ENCODE results near the gene CEP63. TPM values are rescaled to one million over a fixed set of nuclear protein-coding genes. Genes with fewer than 3 reads are reported as not detected.

The CEP63 gene
- polyA plus RNA-seq, 1 donor from 2014 or later: 14.1 TPM

DNA sequence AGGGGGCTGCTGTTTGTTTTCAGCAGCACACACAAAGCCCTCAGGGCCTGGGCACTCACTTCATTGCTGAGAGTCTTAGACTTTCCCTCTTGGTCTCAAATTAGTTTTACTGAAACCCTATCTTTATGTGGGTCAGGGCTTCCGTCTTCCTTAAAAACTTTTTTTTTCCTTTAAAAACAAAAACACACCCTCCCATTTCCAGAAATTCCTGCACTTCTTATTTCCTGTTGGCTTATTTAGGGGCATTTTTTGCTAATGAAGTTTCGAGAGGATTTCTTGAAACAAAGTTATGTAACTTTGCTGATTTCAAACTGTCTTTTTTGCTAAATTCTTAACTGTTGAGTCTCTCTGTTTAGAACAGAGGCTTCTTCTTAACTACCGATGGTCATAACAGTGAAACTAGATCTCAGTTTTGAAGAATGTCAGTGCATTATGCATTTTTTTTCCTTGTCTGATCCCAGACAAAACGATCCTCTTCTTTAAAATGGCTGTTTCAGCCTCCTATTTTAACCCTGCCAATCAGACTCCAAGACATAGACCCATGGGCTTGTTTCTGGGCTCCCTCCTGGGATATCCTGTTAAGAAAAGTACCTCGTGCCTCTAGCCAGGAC, 23.4 kb upstream of the CEP63 start:
- no peak overlapping the region for H2AFZ ChIP-seq (ENCODE audit: low read depth, low read length)
- H3K36me3 ChIP-seq (ENCODE audit: insufficient read depth, low read length): no peaks in the 10 kb centered on the region
- H3F3A ChIP-seq (ENCODE audit: insufficient read depth, low read length, poor library complexity, severe bottlenecking): no peaks in the 10 kb centered on the region
- no peaks in the 10 kb centered on the region for H3K9me2 ChIP-seq (ENCODE audit: insufficient read depth, low read length)
- no peaks in the 10 kb centered on the region for H3K27me3 ChIP-seq (ENCODE audit: insufficient read depth, low read depth, low read length)
- no peaks in the 10 kb centered on the region for H4K20me1 ChIP-seq (ENCODE audit: insufficient read depth)
- no peaks in the 10 kb centered on the region for H3K9me3 ChIP-seq (ENCODE audit: low read length)
- H3K4me2 ChIP-seq (ENCODE audit: low read length): no peak overlapping the region
- no peak overlapping the region for H3K9ac ChIP-seq (ENCODE audit: low read length)
- TF ChIP-seq TAF1 (IDR thresholded peaks at IDR 0.05; ENCODE audit: low read depth) (no peak), RAD21 (conservative IDR thresholded peaks at IDR 0.05) (no peak), SMC3 (conservative IDR thresholded peaks at IDR 0.05; ENCODE audit: poor library complexity) (no peak), POLR2AphosphoS5 (IDR thresholded peaks at IDR 0.05) (no peak), EZH2 (IDR thresholded peaks at IDR 0.05; ENCODE audit: borderline replicate concordance, insufficient read depth, low read length, poor library complexity, severe bottlenecking) (no peak), MXI1 (conservative IDR thresholded peaks at IDR 0.05; ENCODE audit: poor library complexity, severe bottlenecking) (no peak), EP300 (conservative IDR thresholded peaks at IDR 0.05; ENCODE audit: poor library complexity, severe bottlenecking) (no peak)
- TF ChIP-seq, protein P1, sequence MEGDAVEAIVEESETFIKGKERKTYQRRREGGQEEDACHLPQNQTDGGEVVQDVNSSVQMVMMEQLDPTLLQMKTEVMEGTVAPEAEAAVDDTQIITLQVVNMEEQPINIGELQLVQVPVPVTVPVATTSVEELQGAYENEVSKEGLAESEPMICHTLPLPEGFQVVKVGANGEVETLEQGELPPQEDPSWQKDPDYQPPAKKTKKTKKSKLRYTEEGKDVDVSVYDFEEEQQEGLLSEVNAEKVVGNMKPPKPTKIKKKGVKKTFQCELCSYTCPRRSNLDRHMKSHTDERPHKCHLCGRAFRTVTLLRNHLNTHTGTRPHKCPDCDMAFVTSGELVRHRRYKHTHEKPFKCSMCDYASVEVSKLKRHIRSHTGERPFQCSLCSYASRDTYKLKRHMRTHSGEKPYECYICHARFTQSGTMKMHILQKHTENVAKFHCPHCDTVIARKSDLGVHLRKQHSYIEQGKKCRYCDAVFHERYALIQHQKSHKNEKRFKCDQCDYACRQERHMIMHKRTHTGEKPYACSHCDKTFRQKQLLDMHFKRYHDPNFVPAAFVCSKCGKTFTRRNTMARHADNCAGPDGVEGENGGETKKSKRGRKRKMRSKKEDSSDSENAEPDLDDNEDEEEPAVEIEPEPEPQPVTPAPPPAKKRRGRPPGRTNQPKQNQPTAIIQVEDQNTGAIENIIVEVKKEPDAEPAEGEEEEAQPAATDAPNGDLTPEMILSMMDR (IDR thresholded peaks at IDR 0.05; ENCODE audit: poor library complexity, severe bottlenecking): no peak
- TF ChIP-seq, protein P2, sequence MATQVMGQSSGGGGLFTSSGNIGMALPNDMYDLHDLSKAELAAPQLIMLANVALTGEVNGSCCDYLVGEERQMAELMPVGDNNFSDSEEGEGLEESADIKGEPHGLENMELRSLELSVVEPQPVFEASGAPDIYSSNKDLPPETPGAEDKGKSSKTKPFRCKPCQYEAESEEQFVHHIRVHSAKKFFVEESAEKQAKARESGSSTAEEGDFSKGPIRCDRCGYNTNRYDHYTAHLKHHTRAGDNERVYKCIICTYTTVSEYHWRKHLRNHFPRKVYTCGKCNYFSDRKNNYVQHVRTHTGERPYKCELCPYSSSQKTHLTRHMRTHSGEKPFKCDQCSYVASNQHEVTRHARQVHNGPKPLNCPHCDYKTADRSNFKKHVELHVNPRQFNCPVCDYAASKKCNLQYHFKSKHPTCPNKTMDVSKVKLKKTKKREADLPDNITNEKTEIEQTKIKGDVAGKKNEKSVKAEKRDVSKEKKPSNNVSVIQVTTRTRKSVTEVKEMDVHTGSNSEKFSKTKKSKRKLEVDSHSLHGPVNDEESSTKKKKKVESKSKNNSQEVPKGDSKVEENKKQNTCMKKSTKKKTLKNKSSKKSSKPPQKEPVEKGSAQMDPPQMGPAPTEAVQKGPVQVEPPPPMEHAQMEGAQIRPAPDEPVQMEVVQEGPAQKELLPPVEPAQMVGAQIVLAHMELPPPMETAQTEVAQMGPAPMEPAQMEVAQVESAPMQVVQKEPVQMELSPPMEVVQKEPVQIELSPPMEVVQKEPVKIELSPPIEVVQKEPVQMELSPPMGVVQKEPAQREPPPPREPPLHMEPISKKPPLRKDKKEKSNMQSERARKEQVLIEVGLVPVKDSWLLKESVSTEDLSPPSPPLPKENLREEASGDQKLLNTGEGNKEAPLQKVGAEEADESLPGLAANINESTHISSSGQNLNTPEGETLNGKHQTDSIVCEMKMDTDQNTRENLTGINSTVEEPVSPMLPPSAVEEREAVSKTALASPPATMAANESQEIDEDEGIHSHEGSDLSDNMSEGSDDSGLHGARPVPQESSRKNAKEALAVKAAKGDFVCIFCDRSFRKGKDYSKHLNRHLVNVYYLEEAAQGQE (IDR thresholded peaks at IDR 0.05; ENCODE audit: borderline replicate concordance): no peak
- H3K79me2 ChIP-seq (replicated peaks; ENCODE audit: insufficient read depth, low read length): no peaks in the 10 kb centered on the region
- H3K27ac ChIP-seq (ENCODE audit: low read length): no peak overlapping the region
- no peak overlapping the region for H3K4me3 ChIP-seq (ENCODE audit: low read length)

DNA sequence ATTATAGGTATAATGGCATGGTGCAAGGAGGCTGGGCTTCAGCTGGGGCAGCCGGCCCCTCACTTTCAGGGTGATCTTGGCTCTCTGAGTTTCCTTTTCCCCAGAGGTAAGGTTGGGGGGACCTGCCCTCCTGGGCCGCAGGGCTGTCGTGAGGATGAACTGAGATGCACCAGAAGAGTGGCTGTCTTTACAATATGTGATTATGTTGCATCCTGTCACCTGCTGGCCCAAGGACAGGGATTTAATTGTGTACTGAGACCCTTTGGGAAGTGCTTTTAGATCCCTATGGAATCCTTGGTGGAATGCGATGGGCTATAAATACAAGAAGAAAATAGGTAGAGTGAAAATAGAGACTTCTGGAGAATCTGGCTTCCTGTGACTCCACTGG, 22.2 kb upstream of the CEP63 start:
- Histone ChIP-seq H4K20me1 (ENCODE audit: insufficient read depth) (no peaks in the 10 kb centered on the region), H3K9ac (ENCODE audit: low read length) (no peak overlapping the region), H3K27me3 (ENCODE audit: insufficient read depth, low read depth, low read length) (no peaks in the 10 kb centered on the region), H3K9me2 (ENCODE audit: insufficient read depth, low read length) (no peaks in the 10 kb centered on the region), H3K27ac (ENCODE audit: low read length) (no peak overlapping the region), H3K36me3 (ENCODE audit: insufficient read depth, low read length) (no peaks in the 10 kb centered on the region), H2AFZ (ENCODE audit: low read depth, low read length) (no peak overlapping the region), H3K9me3 (ENCODE audit: low read length) (no peaks in the 10 kb centered on the region), H3F3A (ENCODE audit: insufficient read depth, low read length, poor library complexity, severe bottlenecking) (no peaks in the 10 kb centered on the region), H3K79me2 (replicated peaks; ENCODE audit: insufficient read depth, low read length) (no peaks in the 10 kb centered on the region), H3K4me3 (ENCODE audit: low read length) (no peak overlapping the region), H3K4me2 (ENCODE audit: low read length) (no peak overlapping the region)
- TF ChIP-seq, protein P2 (IDR thresholded peaks at IDR 0.05; ENCODE audit: borderline replicate concordance): no peak
- no peak for TF ChIP-seq EP300 (conservative IDR thresholded peaks at IDR 0.05; ENCODE audit: poor library complexity, severe bottlenecking)
- no peak for TF ChIP-seq POLR2AphosphoS5 (IDR thresholded peaks at IDR 0.05)
- TF ChIP-seq MXI1 (conservative IDR thresholded peaks at IDR 0.05; ENCODE audit: poor library complexity, severe bottlenecking): no peak
- no peak for TF ChIP-seq SMC3 (conservative IDR thresholded peaks at IDR 0.05; ENCODE audit: poor library complexity)
- TF ChIP-seq, protein P1 (IDR thresholded peaks at IDR 0.05; ENCODE audit: poor library complexity, severe bottlenecking): no peak
- no peak for TF ChIP-seq RAD21 (conservative IDR thresholded peaks at IDR 0.05)
- no peak for TF ChIP-seq TAF1 (IDR thresholded peaks at IDR 0.05; ENCODE audit: low read depth)
- no peak for TF ChIP-seq EZH2 (IDR thresholded peaks at IDR 0.05; ENCODE audit: borderline replicate concordance, insufficient read depth, low read length, poor library complexity, severe bottlenecking)
